ENCODE measurements around the gene ACOX3.

The ACOX3 gene

DNA sequence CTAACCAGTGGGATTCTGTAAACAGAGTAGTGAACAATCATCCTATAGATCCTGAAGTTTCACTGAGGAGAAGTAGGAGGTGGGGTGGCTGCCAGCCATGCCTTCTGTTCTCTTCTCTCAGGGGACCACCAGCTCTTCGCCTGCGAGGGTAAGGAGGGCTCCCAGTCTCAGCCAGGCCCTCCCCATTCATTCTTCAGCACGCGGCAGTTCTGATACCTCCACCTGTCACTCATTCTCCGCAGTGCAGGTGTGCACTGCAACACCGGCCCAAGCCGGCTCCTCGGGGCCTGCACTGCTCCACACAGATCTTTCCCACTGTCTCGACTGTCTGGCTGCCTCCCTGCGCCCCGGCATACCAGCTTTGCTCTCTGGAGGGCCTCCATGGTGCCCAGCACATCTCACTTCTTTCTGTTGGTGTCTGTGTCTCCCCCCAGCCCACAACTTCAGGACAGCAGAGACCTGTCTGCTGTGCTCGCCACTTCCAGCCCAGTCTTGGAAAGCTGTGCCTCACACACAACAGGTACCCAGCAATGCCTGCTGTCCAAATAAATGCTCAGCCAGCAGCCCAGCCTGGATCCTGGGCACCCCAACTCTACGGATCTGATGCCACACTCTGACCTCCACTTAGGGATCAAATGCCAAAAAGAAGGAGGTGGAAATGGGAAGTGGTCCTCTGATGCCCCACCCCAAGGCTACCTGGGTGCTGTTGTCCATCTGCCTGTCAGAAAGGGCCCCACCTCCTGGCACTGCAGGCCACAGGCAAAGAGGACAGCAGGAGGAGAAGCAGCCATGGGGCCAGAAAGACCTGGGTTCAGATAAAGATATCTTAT is 29.0 kb downstream of the ACOX3 start:
- no peak for DNase-seq (ENCODE audit: insufficient read length, low spot score)
- TF ChIP-seq, protein P1, sequence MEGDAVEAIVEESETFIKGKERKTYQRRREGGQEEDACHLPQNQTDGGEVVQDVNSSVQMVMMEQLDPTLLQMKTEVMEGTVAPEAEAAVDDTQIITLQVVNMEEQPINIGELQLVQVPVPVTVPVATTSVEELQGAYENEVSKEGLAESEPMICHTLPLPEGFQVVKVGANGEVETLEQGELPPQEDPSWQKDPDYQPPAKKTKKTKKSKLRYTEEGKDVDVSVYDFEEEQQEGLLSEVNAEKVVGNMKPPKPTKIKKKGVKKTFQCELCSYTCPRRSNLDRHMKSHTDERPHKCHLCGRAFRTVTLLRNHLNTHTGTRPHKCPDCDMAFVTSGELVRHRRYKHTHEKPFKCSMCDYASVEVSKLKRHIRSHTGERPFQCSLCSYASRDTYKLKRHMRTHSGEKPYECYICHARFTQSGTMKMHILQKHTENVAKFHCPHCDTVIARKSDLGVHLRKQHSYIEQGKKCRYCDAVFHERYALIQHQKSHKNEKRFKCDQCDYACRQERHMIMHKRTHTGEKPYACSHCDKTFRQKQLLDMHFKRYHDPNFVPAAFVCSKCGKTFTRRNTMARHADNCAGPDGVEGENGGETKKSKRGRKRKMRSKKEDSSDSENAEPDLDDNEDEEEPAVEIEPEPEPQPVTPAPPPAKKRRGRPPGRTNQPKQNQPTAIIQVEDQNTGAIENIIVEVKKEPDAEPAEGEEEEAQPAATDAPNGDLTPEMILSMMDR (IDR thresholded peaks at IDR 0.05; ENCODE audit: insufficient read depth, missing control alignments): no peak
- FAIRE-seq: no peak

DNA sequence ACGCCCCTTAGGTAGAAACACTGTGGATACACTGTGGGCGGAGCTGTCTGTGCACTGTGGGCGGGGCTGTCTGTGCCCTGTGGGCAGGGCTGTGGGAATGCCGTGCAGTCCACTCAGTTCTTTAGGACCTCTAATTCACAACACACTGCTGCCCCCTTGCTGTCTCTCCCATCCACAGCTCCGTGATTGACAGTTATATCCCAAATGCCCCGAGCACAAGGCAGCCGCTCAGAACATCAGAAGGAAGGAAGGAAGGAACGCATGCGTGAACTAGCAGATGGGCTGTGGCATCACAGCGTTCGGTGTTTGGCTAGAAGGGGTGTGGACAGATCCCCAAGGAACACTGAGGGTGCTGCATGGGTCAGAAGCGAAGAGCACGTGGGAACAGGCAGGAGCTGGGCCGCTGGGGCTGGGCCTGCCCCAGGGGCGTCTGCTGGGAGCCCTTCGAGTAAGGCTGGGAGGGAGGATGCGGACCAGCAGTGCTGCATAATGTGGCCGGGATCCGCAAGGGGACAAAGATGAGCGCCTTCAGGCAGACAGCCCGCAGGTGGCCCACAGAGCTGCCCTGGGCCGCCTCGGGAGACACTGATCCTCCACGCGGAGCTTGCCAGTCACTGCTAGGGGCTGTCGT is 29.8 kb downstream of the ACOX3 start:
- no peak for FAIRE-seq
- TF ChIP-seq, protein P1 (IDR thresholded peaks at IDR 0.05; ENCODE audit: insufficient read depth, missing control alignments): peak; percentile 44

GRCh38 chr4:8410066-8410625 is 30.4 kb downstream of the ACOX3 start:
- FAIRE-seq (no peak), DNase-seq (ENCODE audit: insufficient read length, low spot score) (no peak)
- TF ChIP-seq, protein P1 (IDR thresholded peaks at IDR 0.05; ENCODE audit: insufficient read depth, missing control alignments): no peak

More for the DNA sequence above, 29.8 kb downstream of the ACOX3 start:
- no peak for DNase-seq (ENCODE audit: insufficient read length, low spot score)

DNA sequence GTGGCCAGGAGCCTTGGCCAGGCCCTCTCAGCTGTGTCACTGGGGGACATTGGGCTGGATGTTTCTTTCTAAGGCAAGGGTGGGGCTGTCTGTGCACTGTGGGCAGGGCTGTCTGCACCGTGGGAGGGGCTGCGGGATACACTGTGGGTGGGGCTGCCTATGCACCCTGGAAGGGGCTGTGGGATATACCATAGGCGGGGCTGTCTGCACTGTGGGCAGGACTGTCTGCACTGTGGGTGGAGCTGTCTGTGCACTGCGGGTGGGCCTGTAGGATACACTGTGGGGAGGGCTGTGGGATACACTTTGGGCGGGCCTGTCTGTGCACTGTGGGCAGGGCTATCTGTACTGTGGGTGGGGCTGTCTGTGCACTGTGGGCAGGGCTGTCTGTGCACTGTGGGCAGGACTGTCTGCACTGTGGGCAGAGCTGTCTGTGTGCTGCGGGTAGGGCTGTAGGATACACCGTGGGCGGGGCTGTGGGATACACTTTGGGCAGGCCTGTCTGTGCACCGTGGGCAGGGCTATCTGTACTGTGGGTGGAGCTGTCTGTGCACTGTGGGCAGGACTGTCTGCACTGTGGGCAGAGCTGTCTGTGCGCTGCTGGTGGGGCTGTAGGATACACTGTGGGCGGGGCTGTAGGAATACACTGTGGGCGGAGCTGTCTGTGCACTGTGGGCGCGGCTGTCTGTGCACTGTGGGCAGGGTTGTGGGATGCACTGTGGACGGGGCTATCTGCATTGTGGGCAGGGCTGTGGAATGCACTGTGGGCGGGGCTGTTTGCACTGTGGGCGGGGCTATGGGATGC is 31.1 kb downstream of the ACOX3 start:
- FAIRE-seq: no peak
- TF ChIP-seq, protein P1 (IDR thresholded peaks at IDR 0.05; ENCODE audit: insufficient read depth, missing control alignments): no peak
- DNase-seq (ENCODE audit: insufficient read length, low spot score): no peak

DNA sequence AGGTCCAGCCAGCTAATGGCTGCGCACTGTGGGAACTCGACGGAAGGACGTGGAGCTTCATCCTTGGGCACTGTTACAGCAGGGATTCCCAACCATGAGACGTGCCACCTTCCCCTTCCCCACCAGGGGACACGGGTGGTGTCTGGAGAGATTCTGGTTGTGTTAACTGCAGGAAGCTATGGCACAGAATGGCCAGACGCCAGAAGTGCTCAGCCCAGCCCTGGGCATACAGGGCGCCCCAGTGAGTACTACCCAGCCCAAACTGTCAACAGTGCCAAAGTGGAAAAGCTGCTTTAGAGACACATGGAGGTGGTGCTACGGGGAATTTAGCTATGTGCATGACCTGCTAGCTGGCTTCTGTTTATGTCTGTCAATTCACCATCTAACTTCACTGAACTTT is 32.8 kb downstream of the ACOX3 start:
- no peak for DNase-seq (ENCODE audit: insufficient read length, low spot score)
- FAIRE-seq: no peak
- TF ChIP-seq, protein P1 (IDR thresholded peaks at IDR 0.05; ENCODE audit: insufficient read depth, missing control alignments): no peak

GRCh38 chr4:8407316-8407715 is 33.2 kb downstream of the ACOX3 start:
- TF ChIP-seq, protein P1 (IDR thresholded peaks at IDR 0.05; ENCODE audit: insufficient read depth, missing control alignments): no peak
- DNase-seq (ENCODE audit: insufficient read length, low spot score) (no peak), FAIRE-seq (no peak)

All from D721Med (cell line).